A549 (cell line): ENCODE results near the gene TPM1. TPM values are rescaled to one million over a fixed set of nuclear protein-coding genes. Genes with fewer than 3 reads are reported as not detected.

Source experiments
- ATAC-seq, 2 experiments: fragments of 200-7000 bp in 1 of 2; fragments of >200 bp in 1 of 2; cut with Nextera tagmentation in 1 of 2; cut with Tn5 transposase in 1 of 2; 3 replicates each; pipeline versions ENCODE4 v1.8.0 to v1.9.1; 2018 to 2020; ENCODE audit warnings: mild to moderate bottlenecking in 1 of 2, moderate library complexity in 1 of 2
- CTCF ChIA-PET: fragments of 300-600 bp; sonication (Branson Sonifier 250); formaldehyde crosslinking; extraction: SDS; loops from one replicate; lab custom pipeline; 2021; ENCODE audit warnings: antibody characterized with exemption, inconsistent platforms; lab: Yijun Ruan, JAX
- POLR2A ChIA-PET: fragments of 350-600 bp; formaldehyde crosslinking; extraction: SDS; loops from one replicate; lab custom pipeline; 2021; ENCODE audit warnings: antibody characterized with exemption, inconsistent platforms; lab: Yijun Ruan, JAX
- DNase-seq, 2 experiments: peaks; one replicate each; pipeline versions ENCODE4 v3.0.0 to v3.0.0-alpha.2; 2011 to 2016; ENCODE audit warnings: low read depth in 1 of 2, low spot score in 1 of 2
- FAIRE-seq: peaks from 2 replicates; lab custom pipeline; 2011; peaks lifted over from hg19 to GRCh38; lab: Jason Lieb, UNC
- H3K27ac ChIP-seq, 2 experiments: fragments of >200 bp; sonication (Bioruptor Twin); formaldehyde crosslinking; 3 replicates each; pipeline ENCODE4 v1.5.1; 2016 to 2017
- H3K4me1 ChIP-seq: fragments of >200 bp; sonication (Bioruptor Twin); formaldehyde crosslinking; 3 replicates; pipeline ENCODE4 v1.6.1; 2016
- H3K4me2 ChIP-seq: fragments of >200 bp; sonication (Bioruptor Twin); formaldehyde crosslinking; 3 replicates; pipeline ENCODE4 v1.6.1; 2016
- H3K4me3 ChIP-seq: fragments of >200 bp; sonication (Bioruptor Twin); formaldehyde crosslinking; 3 replicates; pipeline ENCODE4 v1.5.1; 2016
- H3K9me3 ChIP-seq: fragments of >200 bp; sonication (Bioruptor Twin); formaldehyde crosslinking; 3 replicates; pipeline ENCODE4 v1.6.1; 2016
- CBX8 ChIP-seq: fragments of 200-600 bp; sonication (generic); IDR thresholded peaks from 2 replicates; pipeline ENCODE4 v1.6.1; 2016
- EHF ChIP-seq: fragments of 250-450 bp; sonication (Bioruptor Pico); IDR thresholded peaks from 2 replicates; pipeline ENCODE4 v1.5.0; 2020; ENCODE audit warnings: mild to moderate bottlenecking
- EHMT2 ChIP-seq: fragments of 200-600 bp; sonication (generic); IDR thresholded peaks from 2 replicates; pipeline ENCODE4 v1.6.1; 2016; ENCODE audit warnings: antibody characterized with exemption, low read depth, mild to moderate bottlenecking, moderate library complexity
- EP300 ChIP-seq, 2 experiments: fragments of >200 bp; sonication (Bioruptor Twin); formaldehyde crosslinking; IDR thresholded peaks; 2 replicates in 1 of 2; 3 replicates in 1 of 2; pipeline ENCODE4 v1.6.1; 2016 to 2017
- FOSB ChIP-seq: fragments of 250-450 bp; sonication (Bioruptor Pico); IDR thresholded peaks from 2 replicates; pipeline ENCODE4 v1.5.0; 2020; ENCODE audit warnings: mild to moderate bottlenecking, moderate library complexity
- FOXS1 ChIP-seq: fragments of 250-450 bp; sonication (Bioruptor Pico); IDR thresholded peaks from 2 replicates; pipeline ENCODE4 v1.5.0; 2020; ENCODE audit warnings: mild to moderate bottlenecking, moderate library complexity
- HDAC2 ChIP-seq: fragments of 200-600 bp; sonication (generic); IDR thresholded peaks from 2 replicates; pipeline ENCODE4 v1.6.1; 2016
- HOXA7 ChIP-seq: fragments of 250-450 bp; sonication (Bioruptor Pico); IDR thresholded peaks from 2 replicates; pipeline ENCODE4 v1.5.0; 2020; ENCODE audit warnings: mild to moderate bottlenecking, moderate library complexity
- HOXB13 ChIP-seq: fragments of 250-450 bp; sonication (Bioruptor Pico); IDR thresholded peaks from 2 replicates; pipeline ENCODE4 v1.5.0; 2020; ENCODE audit warnings: low read depth, mild to moderate bottlenecking, moderate library complexity
- JUN ChIP-seq, 2 experiments: fragments of >200 bp; sonication (Bioruptor Twin); formaldehyde crosslinking; IDR thresholded peaks; 2 replicates in 1 of 2; 3 replicates in 1 of 2; pipeline ENCODE4 v1.6.1; 2016 to 2017
- MYC ChIP-seq: IDR thresholded peaks from 2 replicates; pipeline ENCODE4 v1.6.1; 2012; ENCODE audit warnings: mild to moderate bottlenecking, inconsistent platforms, low read length, improper control_type of control experiment, borderline replicate concordance
- NFE2L2 ChIP-seq: fragments of 150-350 bp; conservative IDR thresholded peaks from 2 replicates; pipeline ENCODE4 v1.6.1; 2014; ENCODE audit warnings: low read length
- NPAS2 ChIP-seq: fragments of 250-450 bp; sonication (Bioruptor Pico); IDR thresholded peaks from 2 replicates; pipeline ENCODE4 v1.8.0; 2022; ENCODE audit warnings: mild to moderate bottlenecking, moderate library complexity, borderline replicate concordance
- NR3C1 ChIP-seq: fragments of >200 bp; sonication (Bioruptor Twin); formaldehyde crosslinking; IDR thresholded peaks from 3 replicates; pipeline ENCODE4 v1.6.1; 2017
- POLR2A ChIP-seq: IDR thresholded peaks from 2 replicates; pipeline ENCODE4 v1.6.1; 2012; ENCODE audit warnings: mild to moderate bottlenecking, low read length
- RAD21 ChIP-seq, 2 experiments: fragments of >200 bp in 1 of 2; sonication (Bioruptor Twin) in 1 of 2; formaldehyde crosslinking in 1 of 2; IDR thresholded peaks in 1 of 2; conservative IDR thresholded peaks in 1 of 2; 2 replicates in 1 of 2; 3 replicates in 1 of 2; pipeline ENCODE4 v1.6.1; 2012 to 2018; ENCODE audit warnings: inconsistent platforms in 1 of 2
- RCOR1 ChIP-seq: fragments of 150-350 bp; IDR thresholded peaks from 2 replicates; pipeline ENCODE4 v1.6.1; 2014; ENCODE audit warnings: antibody characterized with exemption, low read length, low read depth
- RFX5 ChIP-seq: fragments of 450-650 bp; IDR thresholded peaks from 2 replicates; pipeline ENCODE4 v1.7.1; 2014; ENCODE audit warnings: antibody characterized with exemption, mild to moderate bottlenecking, moderate library complexity
- TFCP2L1 ChIP-seq: fragments of 250-450 bp; sonication (Bioruptor Pico); IDR thresholded peaks from 2 replicates; pipeline ENCODE4 v1.5.0; 2021; ENCODE audit warnings: mild to moderate bottlenecking
- ZC3H11A ChIP-seq: fragments of 450-650 bp; IDR thresholded peaks from 2 replicates; pipeline ENCODE4 v1.6.1; 2014; ENCODE audit warnings: antibody characterized with exemption, mild to moderate bottlenecking
- ZFP36 ChIP-seq: fragments of 450-650 bp; IDR thresholded peaks from 2 replicates; pipeline ENCODE4 v1.6.1; 2014; ENCODE audit warnings: borderline replicate concordance; ENCODE audit not compliant: partially characterized antibody
- ZNF302 ChIP-seq: fragments of 250-450 bp; sonication (Bioruptor Pico); IDR thresholded peaks from 2 replicates; pipeline ENCODE4 v1.9.0; 2021; ENCODE audit warnings: inconsistent platforms, mild to moderate bottlenecking, moderate library complexity
- WGBS: methylation state at CpG from one replicate; pipeline ENCODE4 v1.1.6; 2017; ENCODE audit errors: missing lambda C conversion rate; 5-methylcytosine and 5-hydroxymethylcytosine counted together
- polyA plus RNA-seq, 4 experiments: library from polyadenylated mRNA; depleted of rRNA in 3 of 4; stranded (reverse); fragments of >200 nt; fragmentation: RNase III in 1 of 4; extraction: RNeasy Plus Mini Kit Qiagen cat#74134 plus additional on column Dnase treatment in 1 of 4; gene quantifications; 2 replicates in 3 of 4; 3 replicates in 1 of 4; pipeline ENCODE4 v1.2.3, GENCODE V29; 2011 to 2017
- TF ChIP-seq, protein P1 (sequence below): IDR thresholded peaks from 2 replicates; pipeline ENCODE4 v1.6.1; 2012; ENCODE audit warnings: low read depth, borderline replicate concordance
- TF ChIP-seq, protein P2 (sequence below): fragments of 200-600 bp; sonication (generic); IDR thresholded peaks from 2 replicates; pipeline ENCODE4 v1.6.1; 2016; ENCODE audit warnings: antibody characterized with exemption, mild to moderate bottlenecking, moderate library complexity
- TF ChIP-seq, protein P3 (sequence below): IDR thresholded peaks from 2 replicates; pipeline ENCODE4 v1.6.1; 2012
- TF ChIP-seq, protein P4 (sequence below): fragments of >200 bp; sonication (Bioruptor Twin); formaldehyde crosslinking; IDR thresholded peaks from 3 replicates; pipeline ENCODE4 v1.5.1; 2016
- TF ChIP-seq, protein P5 (sequence below): IDR thresholded peaks from 2 replicates; pipeline ENCODE4 v1.6.1; 2012
- TF ChIP-seq, protein P6 (sequence below): fragments of >200 bp; sonication (Bioruptor Twin); formaldehyde crosslinking; IDR thresholded peaks from 3 replicates; pipeline ENCODE4 v1.6.1; 2016
- TF ChIP-seq, protein P7 (sequence below): fragments of 250-450 bp; sonication (Bioruptor Pico); IDR thresholded peaks from 2 replicates; pipeline ENCODE4 v1.5.0; 2020; ENCODE audit warnings: low read depth, mild to moderate bottlenecking, moderate library complexity

Gene TPM1
- polyA plus RNA-seq, 2 of the 4 experiments (the other 2 are of a cell fraction): 894 to 954 TPM

DNA sequence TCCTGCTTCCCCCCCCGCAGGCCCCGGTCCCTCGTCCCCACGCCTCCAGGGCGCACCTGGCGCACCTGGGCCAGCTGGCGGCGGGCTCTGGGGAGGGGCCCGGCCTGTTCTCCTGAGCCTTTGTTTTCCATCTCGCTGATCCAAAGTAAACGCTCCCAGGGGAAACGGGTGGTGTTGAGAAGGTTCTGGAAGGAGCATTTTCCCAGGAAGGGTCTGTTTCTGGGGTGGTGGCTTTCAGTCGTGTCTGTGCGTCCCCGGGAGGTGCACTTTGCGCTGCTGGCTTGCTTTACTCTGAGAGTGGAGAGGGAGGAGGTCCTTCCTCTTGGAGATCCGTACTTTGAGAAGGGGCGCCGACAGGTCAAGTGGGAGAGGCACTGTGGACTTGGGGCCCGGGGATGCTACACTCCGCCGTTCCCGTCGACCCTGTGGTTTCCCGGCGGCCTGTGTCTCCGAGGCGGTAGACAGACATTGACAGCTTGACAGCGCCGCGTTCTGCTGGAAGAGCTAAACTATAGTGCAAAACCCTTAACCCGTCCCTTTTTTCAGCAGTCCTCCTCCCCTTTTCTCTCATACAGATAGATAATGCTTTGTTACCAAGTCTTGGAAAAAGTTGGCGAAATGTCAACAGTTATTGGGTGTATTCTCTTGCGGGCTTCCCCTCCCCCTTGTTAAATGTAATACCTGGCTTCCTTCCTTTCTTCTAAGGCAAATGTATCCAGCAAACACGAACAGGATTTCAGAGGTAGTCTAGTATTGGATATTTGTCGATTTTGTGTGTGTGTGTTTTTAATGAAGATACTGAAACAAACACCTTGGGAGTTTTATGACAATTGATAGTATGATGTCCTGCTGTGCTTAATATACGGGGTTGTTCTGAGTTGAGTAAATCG lies 6.5 kb downstream of the TPM1 start:
- peaks cover 74% of the 10 kb centered on the region for H3K4me1 ChIP-seq
- peak in 1 of 2 experiments; percentile 85 for DNase-seq
- FAIRE-seq: no peak
- ATAC-seq: peak; percentile 34 to 36
- ChIA-PET CTCF (interaction anchor here (0.7 to 50.6 kb wide), 72 partner anchors 9 to 1019 kb away, joined by 3 to 1136 read pairs (median 8); partner anchors contain the start of genes DAPK2, LACTB, RPS27L and TLN2), POLR2A (interaction anchor here (0.6 to 7.8 kb wide), 24 partner anchors 9 to 657 kb away, joined by 3 to 98 read pairs (median 6); partner anchors contain the start of genes APH1B and RPS27L)
- no peaks in the 10 kb centered on the region for H3K9me3 ChIP-seq
- H3K27ac ChIP-seq: peak overlapping the region; percentile 94 to 97
- WGBS: under 1% methylated on average over 28 of the region's 38 CpGs
- H3K4me2 ChIP-seq: peak overlapping the region; percentile 93
- H3K4me3 ChIP-seq: peak overlapping the region; percentile 87
- TF ChIP-seq, protein P1, sequence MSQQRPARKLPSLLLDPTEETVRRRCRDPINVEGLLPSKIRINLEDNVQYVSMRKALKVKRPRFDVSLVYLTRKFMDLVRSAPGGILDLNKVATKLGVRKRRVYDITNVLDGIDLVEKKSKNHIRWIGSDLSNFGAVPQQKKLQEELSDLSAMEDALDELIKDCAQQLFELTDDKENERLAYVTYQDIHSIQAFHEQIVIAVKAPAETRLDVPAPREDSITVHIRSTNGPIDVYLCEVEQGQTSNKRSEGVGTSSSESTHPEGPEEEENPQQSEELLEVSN: no peak
- TF ChIP-seq HOXB13 (no peak), ZC3H11A (no peak), EHF (CRISPR knock-in tag) (no peak), HOXA7 (CRISPR knock-in tag) (peak; percentile 79), POLR2A (peak; percentile 35), MYC (no peak), ZFP36 (no peak), EP300 (IDR thresholded peaks at IDR 0.05) (no peak), JUN (IDR thresholded peaks at IDR 0.05) (peak in 1 of 2 experiments; percentile 11; a peak in 3 of 5 replicates), RAD21 (conservative IDR thresholded peaks at IDR 0.05 in 1 of 2, IDR thresholded peaks at IDR 0.05 in 1 of 2) (peak in 1 of 2 experiments; percentile 23; a peak in 2 of 5 replicates), NFE2L2 (no peak), ZNF302 (no peak), RFX5 (no peak), CBX8 (no peak), HDAC2 (no peak), EHMT2 (no peak), TFCP2L1 (CRISPR knock-in tag) (peak; percentile 46; the same call in 1 of the 2 replicates), NPAS2 (no peak), FOXS1 (CRISPR knock-in tag) (no peak), FOSB (CRISPR knock-in tag) (no peak; the same call in 1 of the 2 replicates), NR3C1 (no peak), RCOR1 (no peak)
- TF ChIP-seq, protein P2, sequence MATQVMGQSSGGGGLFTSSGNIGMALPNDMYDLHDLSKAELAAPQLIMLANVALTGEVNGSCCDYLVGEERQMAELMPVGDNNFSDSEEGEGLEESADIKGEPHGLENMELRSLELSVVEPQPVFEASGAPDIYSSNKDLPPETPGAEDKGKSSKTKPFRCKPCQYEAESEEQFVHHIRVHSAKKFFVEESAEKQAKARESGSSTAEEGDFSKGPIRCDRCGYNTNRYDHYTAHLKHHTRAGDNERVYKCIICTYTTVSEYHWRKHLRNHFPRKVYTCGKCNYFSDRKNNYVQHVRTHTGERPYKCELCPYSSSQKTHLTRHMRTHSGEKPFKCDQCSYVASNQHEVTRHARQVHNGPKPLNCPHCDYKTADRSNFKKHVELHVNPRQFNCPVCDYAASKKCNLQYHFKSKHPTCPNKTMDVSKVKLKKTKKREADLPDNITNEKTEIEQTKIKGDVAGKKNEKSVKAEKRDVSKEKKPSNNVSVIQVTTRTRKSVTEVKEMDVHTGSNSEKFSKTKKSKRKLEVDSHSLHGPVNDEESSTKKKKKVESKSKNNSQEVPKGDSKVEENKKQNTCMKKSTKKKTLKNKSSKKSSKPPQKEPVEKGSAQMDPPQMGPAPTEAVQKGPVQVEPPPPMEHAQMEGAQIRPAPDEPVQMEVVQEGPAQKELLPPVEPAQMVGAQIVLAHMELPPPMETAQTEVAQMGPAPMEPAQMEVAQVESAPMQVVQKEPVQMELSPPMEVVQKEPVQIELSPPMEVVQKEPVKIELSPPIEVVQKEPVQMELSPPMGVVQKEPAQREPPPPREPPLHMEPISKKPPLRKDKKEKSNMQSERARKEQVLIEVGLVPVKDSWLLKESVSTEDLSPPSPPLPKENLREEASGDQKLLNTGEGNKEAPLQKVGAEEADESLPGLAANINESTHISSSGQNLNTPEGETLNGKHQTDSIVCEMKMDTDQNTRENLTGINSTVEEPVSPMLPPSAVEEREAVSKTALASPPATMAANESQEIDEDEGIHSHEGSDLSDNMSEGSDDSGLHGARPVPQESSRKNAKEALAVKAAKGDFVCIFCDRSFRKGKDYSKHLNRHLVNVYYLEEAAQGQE: no peak
- TF ChIP-seq, protein P3, sequence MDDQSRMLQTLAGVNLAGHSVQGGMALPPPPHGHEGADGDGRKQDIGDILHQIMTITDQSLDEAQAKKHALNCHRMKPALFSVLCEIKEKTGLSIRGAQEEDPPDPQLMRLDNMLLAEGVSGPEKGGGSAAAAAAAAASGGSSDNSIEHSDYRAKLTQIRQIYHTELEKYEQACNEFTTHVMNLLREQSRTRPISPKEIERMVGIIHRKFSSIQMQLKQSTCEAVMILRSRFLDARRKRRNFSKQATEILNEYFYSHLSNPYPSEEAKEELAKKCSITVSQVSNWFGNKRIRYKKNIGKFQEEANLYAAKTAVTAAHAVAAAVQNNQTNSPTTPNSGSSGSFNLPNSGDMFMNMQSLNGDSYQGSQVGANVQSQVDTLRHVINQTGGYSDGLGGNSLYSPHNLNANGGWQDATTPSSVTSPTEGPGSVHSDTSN: peak; percentile 85
- TF ChIP-seq, protein P4, sequence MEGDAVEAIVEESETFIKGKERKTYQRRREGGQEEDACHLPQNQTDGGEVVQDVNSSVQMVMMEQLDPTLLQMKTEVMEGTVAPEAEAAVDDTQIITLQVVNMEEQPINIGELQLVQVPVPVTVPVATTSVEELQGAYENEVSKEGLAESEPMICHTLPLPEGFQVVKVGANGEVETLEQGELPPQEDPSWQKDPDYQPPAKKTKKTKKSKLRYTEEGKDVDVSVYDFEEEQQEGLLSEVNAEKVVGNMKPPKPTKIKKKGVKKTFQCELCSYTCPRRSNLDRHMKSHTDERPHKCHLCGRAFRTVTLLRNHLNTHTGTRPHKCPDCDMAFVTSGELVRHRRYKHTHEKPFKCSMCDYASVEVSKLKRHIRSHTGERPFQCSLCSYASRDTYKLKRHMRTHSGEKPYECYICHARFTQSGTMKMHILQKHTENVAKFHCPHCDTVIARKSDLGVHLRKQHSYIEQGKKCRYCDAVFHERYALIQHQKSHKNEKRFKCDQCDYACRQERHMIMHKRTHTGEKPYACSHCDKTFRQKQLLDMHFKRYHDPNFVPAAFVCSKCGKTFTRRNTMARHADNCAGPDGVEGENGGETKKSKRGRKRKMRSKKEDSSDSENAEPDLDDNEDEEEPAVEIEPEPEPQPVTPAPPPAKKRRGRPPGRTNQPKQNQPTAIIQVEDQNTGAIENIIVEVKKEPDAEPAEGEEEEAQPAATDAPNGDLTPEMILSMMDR: no peak
- TF ChIP-seq, protein P5, sequence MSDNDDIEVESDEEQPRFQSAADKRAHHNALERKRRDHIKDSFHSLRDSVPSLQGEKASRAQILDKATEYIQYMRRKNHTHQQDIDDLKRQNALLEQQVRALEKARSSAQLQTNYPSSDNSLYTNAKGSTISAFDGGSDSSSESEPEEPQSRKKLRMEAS: peak; percentile 26
- TF ChIP-seq, protein P6, sequence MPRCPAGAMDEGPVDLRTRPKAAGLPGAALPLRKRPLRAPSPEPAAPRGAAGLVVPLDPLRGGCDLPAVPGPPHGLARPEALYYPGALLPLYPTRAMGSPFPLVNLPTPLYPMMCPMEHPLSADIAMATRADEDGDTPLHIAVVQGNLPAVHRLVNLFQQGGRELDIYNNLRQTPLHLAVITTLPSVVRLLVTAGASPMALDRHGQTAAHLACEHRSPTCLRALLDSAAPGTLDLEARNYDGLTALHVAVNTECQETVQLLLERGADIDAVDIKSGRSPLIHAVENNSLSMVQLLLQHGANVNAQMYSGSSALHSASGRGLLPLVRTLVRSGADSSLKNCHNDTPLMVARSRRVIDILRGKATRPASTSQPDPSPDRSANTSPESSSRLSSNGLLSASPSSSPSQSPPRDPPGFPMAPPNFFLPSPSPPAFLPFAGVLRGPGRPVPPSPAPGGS: no peak; the same call in 2 of the 3 replicates
- TF ChIP-seq, protein P7, sequence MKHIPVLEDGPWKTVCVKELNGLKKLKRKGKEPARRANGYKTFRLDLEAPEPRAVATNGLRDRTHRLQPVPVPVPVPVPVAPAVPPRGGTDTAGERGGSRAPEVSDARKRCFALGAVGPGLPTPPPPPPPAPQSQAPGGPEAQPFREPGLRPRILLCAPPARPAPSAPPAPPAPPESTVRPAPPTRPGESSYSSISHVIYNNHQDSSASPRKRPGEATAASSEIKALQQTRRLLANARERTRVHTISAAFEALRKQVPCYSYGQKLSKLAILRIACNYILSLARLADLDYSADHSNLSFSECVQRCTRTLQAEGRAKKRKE: no peak
